ENCODE results near the gene PLCH1. TPM values are rescaled to one million over a fixed set of nuclear protein-coding genes. Genes with fewer than 3 reads are reported as not detected.

Gene PLCH1
- polyA plus RNA-seq, 3 donors, result 10.1 to 12.5 (median 11.0) TPM

GRCh38 chr3:155702745-155703591, 41.9 kb downstream of the PLCH1 start:
- no peak for DNase-seq (ENCODE audit: extremely low read depth in 1 of 11, low read depth in 9 of 11, low spot score in 4 of 11)

DNA sequence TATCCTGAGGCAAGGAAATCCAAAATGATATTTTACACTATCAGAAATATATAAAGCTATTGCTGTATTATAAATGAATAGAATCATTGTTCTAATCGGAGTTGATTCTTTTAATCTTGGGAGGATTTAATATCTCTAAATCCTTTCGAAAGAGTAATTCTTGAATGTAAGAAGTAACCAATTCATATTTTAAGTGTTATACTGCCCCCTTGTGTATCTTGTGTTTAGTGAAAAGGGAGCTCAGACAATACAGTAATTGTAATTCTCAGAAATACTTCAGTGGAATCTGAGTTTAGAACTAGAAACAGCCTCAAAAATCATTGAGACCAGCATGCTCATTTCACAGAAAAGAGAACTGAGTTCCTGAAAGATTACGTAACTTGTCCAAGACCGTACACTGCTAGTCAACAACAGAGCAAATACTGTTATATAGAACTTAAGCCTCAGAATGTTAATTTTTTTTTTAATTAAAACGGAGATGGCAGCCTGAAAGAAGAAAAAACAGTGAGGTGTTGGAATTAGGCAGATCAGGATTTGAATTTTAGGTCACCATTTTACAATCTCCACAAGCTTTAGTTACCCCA, 42.9 kb downstream of the PLCH1 start:
- DNase-seq (ENCODE audit: extremely low read depth in 1 of 11, low read depth in 9 of 11, low spot score in 4 of 11), result peak in 10 of 11 donors; percentile 16 to 65 (median 28)

GRCh38 chr3:155697542-155697941, 47.3 kb downstream of the PLCH1 start:
- no peak for DNase-seq (ENCODE audit: extremely low read depth in 1 of 11, low read depth in 9 of 11, low spot score in 4 of 11)

DNA sequence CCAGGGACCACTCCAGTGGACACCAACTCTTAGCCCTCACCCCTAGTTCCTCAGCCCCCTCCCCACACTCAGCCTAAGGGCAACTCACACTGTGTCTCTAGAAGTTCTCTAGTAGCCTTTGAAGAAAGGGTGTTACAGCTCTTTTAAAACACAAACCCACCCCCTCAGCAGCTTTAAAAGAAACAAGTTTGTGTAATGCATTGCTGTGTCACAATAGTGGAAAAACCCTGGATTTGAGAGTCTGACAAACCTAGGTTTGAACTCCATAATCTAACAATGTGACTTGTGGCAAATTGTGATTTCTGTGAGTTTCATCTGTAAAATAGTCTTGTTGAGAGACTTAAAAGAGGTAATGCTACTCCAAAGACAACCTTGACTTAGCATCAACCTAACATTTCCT, 54.0 kb downstream of the PLCH1 start:
- no peak for DNase-seq (ENCODE audit: extremely low read depth in 1 of 11, low read depth in 9 of 11, low spot score in 4 of 11)

DNA sequence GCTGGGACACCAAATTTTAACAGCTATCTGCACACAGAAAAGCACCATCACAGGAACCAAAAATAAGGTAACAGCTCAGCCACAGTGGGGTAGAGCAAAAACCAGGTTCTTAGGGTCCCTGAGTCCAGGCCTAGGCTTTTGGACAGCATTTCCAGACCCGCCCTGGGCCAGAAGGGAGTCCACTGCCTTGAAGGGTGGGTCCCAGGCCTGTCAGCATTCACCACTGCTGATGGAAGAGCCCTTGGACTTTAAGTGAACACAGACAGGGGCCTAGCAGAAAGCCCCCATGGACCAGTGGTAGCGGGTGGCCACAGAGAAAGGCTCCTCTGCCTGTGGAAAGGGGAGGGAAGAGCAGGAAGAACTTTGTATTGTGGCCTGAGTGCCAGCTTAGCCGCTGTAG, 56.4 kb downstream of the PLCH1 start:
- DNase-seq (ENCODE audit: extremely low read depth in 1 of 11, low read depth in 9 of 11, low spot score in 4 of 11), result no peak

GRCh38 chr3:155683344-155683720, 61.5 kb downstream of the PLCH1 start:
- DNase-seq (ENCODE audit: extremely low read depth in 1 of 11, low read depth in 9 of 11, low spot score in 4 of 11), result no peak

GRCh38 chr3:155682426-155683343, 62.2 kb downstream of the PLCH1 start:
- DNase-seq (ENCODE audit: extremely low read depth in 1 of 11, low read depth in 9 of 11, low spot score in 4 of 11), result no peak

GRCh38 chr3:155676252-155676981, 68.5 kb downstream of the PLCH1 start:
- DNase-seq (ENCODE audit: extremely low read depth in 1 of 11, low read depth in 9 of 11, low spot score in 4 of 11), result peak in 4 of 11 donors; percentile 1 to 14 (median 6)

GRCh38 chr3:155675094-155675493, 69.8 kb downstream of the PLCH1 start:
- DNase-seq (ENCODE audit: extremely low read depth in 1 of 11, low read depth in 9 of 11, low spot score in 4 of 11), result no peak

DNA sequence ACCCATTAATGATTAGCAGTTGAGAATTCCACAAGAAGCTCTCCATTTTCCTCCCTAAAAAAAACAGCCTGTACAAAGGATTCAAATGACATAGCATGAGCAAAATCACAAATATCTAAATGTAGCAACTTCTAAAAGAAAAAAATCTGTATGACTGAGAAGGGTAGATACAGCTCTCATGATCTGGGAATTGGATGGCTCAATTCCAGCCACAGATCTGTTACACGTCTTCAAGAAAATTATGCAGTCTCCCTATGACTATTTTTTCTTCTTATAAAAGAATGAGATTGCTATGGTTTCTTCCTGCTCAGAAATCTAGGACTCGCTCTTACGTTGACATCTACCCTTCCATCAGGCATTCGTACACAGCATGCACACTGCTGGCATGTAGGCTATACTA, 71.5 kb downstream of the PLCH1 start:
- DNase-seq (ENCODE audit: extremely low read depth in 1 of 11, low read depth in 9 of 11, low spot score in 4 of 11), result no peak

DNA sequence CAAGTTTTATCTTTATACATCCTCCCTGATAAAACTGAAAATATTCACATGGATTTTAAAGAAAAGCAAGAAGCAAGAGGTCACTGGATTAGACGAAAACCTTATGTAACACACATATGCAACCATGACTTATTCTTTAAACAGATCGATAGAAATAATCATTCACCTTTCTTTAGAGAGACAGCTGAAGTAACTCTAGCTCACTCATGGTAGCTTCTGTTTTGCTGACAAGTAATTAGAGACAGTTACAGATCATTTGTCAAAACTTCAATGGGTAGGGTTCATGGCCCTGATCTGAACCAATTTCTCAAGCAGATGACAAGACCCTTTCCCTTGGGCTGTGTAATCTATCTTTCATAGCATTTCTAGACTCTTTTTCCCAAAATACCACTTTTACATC, 74.5 kb downstream of the PLCH1 start:
- DNase-seq (ENCODE audit: extremely low read depth in 1 of 11, low read depth in 9 of 11, low spot score in 4 of 11), result no peak

DNA sequence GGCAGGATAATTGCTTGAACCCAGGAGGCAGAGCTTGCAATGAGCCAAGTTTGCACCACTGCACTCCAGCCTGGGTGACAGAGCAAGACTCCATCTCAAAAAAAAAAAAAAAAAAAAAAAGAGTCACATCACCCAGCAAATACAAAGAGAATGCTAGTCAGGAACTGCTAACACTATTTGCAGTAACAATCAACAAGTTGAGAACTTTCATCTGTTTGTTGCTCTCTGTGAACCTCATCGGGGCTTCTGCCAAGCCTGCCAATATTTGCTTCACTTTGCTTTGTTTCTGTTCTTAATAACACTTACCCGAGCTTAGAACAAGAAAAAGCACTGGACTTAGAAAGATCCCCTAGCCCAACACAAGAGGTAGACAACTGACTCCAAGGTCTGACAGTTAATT, 76.9 kb downstream of the PLCH1 start:
- no peak for DNase-seq (ENCODE audit: extremely low read depth in 1 of 11, low read depth in 9 of 11, low spot score in 4 of 11)

DNA sequence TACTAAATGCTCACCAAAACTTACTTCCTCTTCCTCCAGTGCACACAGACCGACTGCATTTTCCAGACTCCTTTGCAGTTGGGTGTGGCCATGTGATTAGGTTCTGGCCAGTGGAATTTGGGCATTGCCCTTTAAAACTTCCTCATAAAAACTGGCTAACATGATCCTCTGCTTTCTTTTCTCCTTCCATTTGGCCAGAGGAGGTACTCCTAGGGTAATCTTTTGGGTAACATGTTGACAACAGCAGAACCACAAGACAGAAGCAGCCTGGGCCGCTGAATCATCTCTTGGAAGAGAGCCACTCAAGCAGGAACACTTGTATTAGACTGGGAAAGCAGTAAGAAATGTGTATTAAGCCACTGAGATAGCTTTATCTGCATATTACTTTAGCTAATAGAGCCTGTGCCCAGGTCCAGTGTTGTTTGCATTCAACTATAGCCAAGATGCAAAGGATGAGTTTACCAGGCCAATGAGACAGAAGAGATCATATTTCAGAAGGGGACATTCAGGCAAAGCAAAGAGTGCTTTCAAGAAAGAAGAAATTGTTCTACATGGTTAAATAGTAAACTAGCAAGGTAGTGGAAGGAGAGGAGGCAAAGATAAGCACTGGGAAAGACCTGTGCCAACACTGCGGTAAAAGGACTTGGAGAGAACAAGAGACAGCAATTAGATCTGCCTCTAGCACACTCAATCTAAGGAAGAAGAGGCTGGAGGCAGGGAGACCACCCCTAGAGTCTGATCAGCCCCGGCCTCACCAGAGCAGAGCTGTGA, 79.8 kb downstream of the PLCH1 start:
- no peak for DNase-seq (ENCODE audit: extremely low read depth in 1 of 11, low read depth in 9 of 11, low spot score in 4 of 11)

- no peak for DNase-seq (ENCODE audit: extremely low read depth in 1 of 11, low read depth in 9 of 11, low spot score in 4 of 11)
Observed at GRCh38 chr3:155663467-155664212, 81.2 kb downstream of the PLCH1 start.

DNA sequence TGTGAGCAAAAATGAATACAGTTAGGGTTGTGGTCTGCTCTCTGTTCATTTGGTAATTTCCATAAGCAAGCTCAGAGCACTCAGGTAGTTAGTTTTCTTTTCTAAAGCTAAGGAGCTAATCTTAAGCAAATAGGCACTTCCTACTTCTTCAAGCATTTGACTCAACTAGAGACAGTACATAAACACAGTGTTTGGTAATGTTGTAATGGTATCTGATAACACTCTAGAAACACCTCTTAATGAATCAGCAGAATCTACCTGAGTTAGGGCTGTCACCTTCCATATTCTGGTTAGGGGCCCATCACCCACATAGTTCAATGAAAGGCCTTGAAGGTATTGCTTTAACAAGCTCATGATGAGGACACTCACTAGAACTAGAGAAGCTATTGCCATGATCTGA, 83.1 kb downstream of the PLCH1 start:
- no peak for DNase-seq (ENCODE audit: extremely low read depth in 1 of 11, low read depth in 9 of 11, low spot score in 4 of 11)

- DNase-seq (ENCODE audit: extremely low read depth in 1 of 11, low read depth in 9 of 11, low spot score in 4 of 11), result no peak
Observed at GRCh38 chr3:155661042-155661441, 83.8 kb downstream of the PLCH1 start.

- DNase-seq (ENCODE audit: extremely low read depth in 1 of 11, low read depth in 9 of 11, low spot score in 4 of 11), result no peak
Observed at GRCh38 chr3:155658671-155659261, 86.1 kb downstream of the PLCH1 start.
